HG02759 (cell line): ENCODE measurements around the gene ANO4.

Source experiments
- ATAC-seq: cut with Tn5 transposase; IDR thresholded peaks from one replicate; pipeline ENCODE4 v1.9.1; 2021; ENCODE audit warnings: mild to moderate bottlenecking, moderate library complexity; ENCODE audit not compliant: unreplicated experiment

The ANO4 gene

DNA sequence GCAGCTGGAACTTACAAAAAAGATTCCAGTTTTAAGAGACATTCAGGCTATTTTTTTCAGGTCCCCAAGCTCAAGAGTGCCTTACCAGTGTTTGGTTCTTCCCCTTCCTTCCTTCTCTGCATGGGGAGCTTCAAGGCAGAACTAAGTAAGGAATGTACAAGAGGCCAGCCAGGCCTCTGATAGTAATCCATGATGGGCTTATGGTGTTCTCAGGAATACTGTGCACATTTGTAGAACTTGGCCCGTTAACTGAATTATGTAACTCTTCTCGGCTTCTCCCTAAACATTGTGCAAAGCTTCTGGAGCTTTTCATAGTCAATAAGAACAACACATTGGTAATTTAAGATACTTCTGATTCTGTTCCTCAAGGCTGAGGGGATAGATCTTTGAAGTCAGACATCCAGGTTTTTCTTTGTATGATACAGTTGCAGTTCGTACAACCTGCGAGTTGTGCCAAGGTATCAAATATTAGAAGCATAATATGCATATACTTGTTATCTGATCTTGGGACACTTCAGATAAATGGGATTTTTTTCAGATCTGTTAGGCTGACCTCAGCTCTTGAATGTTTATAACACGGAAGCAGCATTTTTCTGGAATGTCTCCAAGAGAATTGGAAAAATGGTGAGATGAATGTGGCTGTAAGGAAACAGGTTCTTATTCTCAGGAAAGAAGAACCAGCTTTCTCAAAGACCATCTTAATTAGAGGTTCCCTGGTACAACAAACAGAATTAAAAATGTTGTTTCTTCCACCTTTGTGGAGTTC, 148.6 kb downstream of the ANO4 start:
- no peak for ATAC-seq

GRCh38 chr12:100951756-100952155, 157.2 kb downstream of the ANO4 start:
- ATAC-seq: no peak

DNA sequence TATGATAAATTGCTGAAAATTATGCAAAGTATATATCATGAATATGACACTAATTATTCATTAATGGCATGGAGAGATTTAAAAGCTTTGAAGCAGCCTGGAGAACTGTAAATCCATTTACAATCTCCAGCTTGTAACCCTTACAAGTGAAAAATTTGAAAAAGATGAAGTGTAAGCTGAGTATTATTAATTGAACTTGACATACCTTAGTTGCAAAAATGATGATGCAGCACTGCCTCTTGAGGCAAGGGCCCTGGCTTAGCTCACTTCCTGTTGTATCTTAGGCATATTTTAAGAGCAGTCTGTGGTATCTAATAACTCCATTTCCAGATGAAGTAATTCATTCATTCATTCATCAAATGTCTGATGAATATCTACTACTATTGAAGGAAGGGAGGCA, 158.6 kb downstream of the ANO4 start:
- ATAC-seq: no peak

GRCh38 chr12:100953677-100954076, 159.1 kb downstream of the ANO4 start:
- ATAC-seq: no peak

DNA sequence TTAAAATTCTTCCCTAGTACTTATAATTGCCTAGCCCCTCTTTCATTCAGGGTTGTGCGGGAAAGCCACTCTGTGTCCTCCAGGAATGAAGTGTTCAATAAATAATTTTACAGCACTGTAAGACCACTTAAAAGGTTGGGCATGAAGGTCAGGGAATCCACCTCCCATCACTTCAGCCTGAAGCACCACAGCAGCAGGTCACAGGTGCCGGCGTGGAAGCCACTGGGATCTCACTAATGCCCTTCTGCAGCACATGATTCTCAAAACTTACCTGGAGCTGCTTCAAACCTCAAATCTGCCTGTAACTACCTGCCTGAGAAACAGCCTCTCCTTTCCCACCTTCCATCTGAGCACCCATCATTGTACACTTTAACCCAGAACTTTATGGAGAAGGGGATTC, 159.5 kb downstream of the ANO4 start:
- ATAC-seq: no peak

- ATAC-seq: no peak
Observed at GRCh38 chr12:100955139-100955538, 160.6 kb downstream of the ANO4 start.

- no peak for ATAC-seq
Observed at GRCh38 chr12:100956311-100956852, 161.8 kb downstream of the ANO4 start.

- no peak for ATAC-seq
Observed at GRCh38 chr12:100959481-100959880, 164.9 kb downstream of the ANO4 start.

DNA sequence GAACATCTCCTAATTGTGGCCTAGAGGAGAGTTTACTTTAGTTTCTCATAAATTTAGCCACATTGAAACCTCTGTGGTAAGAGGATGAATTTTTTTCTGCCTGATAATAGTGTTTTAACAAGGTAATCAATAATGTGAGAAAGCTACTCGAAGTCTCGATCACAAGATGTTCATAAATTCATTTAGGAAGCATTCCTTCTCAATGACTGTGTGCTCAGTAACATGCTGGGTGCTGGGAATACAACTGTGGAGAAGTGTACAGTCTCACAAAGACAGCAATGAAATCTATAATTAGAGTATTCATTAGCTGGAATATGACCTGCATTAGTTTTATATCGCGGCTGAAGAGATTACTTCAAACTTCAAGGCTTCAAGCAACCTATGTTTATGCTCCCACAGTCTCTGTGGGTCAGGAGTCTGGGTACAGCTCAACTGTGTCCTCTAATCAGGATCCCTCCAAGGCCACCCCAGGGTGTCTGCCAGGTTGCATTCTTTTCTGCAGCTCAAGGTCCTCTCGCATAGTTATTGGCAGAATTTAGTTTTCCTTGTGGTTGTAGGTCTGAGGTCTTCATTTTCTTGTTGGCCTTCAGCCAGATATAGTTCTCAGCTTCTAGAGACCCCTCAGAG, 167.6 kb downstream of the ANO4 start:
- no peak for ATAC-seq

GRCh38 chr12:100963381-100963780, 168.8 kb downstream of the ANO4 start:
- no peak for ATAC-seq

DNA sequence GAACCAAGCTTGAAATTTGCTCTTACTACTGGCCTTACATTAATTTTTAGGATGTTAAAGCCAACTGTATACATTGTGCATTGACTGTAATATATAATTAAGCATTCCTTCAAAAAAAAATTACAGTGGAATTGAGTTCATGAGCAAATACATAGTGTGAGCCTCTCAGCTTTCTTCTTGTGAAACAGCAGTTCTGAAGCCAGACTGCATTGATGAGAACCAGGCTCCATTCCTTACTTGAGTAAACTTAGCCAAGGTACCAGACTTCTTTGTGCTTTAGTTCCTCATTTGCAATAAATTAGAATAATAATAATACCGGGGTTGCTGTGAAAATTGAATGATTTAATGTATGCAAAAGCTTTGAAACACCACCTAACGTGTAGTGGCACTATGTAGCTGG, 169.5 kb downstream of the ANO4 start:
- ATAC-seq: no peak

DNA sequence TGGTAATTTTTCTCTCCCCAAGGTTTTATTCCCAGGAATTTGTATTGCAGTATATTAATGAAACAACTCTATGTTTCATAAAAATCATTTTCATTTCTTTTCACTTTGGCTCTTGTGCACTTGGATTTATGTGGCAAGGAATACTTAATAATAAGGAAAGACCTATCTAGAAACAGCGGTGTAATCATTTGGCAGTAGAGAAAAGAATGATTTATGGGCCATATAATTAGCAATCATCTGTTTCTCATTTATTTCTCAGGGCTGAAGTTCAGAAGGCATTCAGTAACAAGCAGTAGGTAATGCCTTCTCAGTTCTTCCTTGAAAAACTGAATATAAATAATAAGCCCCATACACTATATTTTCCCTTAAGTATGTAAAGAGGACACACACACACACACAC, 172.6 kb downstream of the ANO4 start:
- no peak for ATAC-seq

GRCh38 chr12:100970894-100971293, 176.3 kb downstream of the ANO4 start:
- ATAC-seq: no peak

DNA sequence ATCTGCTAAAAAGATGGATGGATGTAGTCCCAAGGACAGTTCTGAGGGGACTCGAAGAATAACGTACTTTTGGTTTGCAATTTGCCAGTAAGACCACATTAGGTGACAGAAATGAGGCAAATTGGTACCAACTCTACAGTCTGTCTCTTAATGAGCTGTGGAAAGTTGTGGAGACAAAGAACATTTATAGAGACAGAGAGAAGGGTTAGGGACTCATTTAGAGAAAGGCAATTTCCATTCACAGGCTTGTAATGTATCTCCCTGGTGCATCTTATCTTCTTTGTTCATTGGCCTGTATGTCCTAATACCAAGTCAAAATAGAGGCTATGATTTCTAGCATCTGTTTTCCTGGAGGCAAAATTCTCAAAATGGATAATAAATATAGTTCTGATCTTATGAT, 177.5 kb downstream of the ANO4 start:
- no peak for ATAC-seq

DNA sequence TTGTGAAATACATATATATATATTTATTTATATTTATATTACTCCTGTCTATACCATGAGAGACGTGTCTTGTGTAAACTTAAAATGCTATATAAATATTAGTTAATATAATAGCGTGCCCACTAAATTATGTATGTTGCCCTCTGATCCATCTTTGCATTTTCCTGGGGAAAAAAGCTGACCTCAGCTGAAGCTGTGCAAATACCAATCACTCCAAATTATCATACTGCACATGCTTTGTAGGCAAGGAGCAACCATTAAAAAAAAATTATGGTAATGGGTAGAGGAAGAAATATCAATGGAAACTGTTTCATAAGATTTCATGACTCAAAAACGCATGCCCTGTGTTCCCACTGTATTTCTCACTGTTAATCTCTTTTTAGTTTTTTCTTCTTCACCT, 179.8 kb downstream of the ANO4 start:
- no peak for ATAC-seq

GRCh38 chr12:100974747-100975146, 180.2 kb downstream of the ANO4 start:
- no peak for ATAC-seq

GRCh38 chr12:100976735-100977134, 182.2 kb downstream of the ANO4 start:
- no peak for ATAC-seq

- ATAC-seq: no peak
Observed at GRCh38 chr12:100980856-100981255, 186.3 kb downstream of the ANO4 start.

GRCh38 chr12:100982511-100983183, 188.1 kb downstream of the ANO4 start:
- ATAC-seq: no peak

DNA sequence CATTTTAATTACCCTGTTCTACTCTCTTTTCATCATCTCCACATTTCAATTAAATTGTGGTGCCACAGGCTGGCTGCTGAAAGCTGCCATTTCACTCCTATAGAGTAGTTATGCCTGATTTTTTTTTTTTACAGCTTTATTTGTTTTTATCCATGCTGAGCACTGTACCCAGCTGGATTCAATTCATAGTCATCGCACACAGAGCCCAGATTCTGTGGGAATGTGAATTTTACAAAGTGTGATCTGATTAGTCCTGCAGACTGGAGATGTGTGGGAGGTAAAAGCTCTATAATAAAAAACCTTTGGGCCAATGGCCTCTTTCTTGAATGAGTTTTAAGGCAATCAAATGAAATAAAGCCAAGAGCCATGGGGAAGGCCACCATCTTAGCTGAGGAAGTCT, 190.2 kb downstream of the ANO4 start:
- ATAC-seq: no peak

- no peak for ATAC-seq
Observed at GRCh38 chr12:100986595-100987547, 192.3 kb downstream of the ANO4 start.
